Measurements from ENCODE around the gene NAA80. TPM values are rescaled to one million over a fixed set of nuclear protein-coding genes. Genes with fewer than 3 reads are reported as not detected.

NAA80 gene
- total and polyA plus RNA-seq, 4 donors, result 4.8 to 16.6 (median 12.1) TPM

DNA sequence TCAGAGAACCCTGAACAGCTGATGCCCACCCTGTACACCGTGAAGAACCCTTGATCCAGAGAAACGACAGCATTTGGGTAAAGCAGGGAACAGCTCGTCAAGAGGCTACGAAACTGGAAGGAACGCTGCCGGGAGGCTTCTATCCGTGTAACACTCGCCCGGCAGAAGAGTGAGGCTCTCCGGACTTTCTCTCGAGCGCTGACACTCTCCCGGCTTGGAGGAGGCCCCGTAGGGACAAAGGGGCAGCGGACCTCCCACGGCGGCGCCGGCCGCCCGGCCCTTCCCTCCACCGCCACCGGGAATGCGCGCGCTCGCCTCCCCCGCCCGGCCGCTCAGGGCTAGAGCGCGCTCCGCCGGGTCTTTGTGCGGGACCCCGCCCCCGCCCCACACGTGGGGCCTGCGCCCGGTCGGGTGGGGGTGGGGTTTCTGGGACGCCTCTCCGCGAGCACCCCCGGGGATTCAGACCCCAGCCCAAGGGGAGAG, 21.7 kb upstream of the NAA80 start:
- ATAC-seq (ENCODE audit: insufficient read depth, low FRiP score), result peak; percentile 58
- H3K9ac ChIP-seq (ENCODE audit: insufficient read depth in 1 of 2, low read length in 2 of 2), result peak overlapping the region; percentile 59 to 90
- H3K27ac ChIP-seq (ENCODE audit: low read depth in 1 of 2, low read length in 1 of 2), result peak overlapping the region; percentile 89 to 94
- peaks cover 0 to 26% (median 16%) of the 10 kb centered on the region in 4 donors for H3K36me3 ChIP-seq (ENCODE audit: control insufficient read depth in 4 of 4, insufficient read depth in 4 of 4, low read length in 4 of 4)
- H3K4me3 ChIP-seq, result peak overlapping the region; percentile 89
- H3K27me3 ChIP-seq (ENCODE audit: control insufficient read depth in 3 of 3, insufficient read depth in 3 of 3, low read length in 2 of 3), result no peaks in the 10 kb centered on the region
- H3K9me3 ChIP-seq (ENCODE audit: control insufficient read depth in 4 of 4, insufficient read depth in 3 of 4, low read length in 3 of 4), result no peaks in the 10 kb centered on the region
- WGBS, 2 donors, result 0 to 1% methylated on average over 33 to 45 of the region's 45 CpGs
- TF ChIP-seq, protein P1, sequence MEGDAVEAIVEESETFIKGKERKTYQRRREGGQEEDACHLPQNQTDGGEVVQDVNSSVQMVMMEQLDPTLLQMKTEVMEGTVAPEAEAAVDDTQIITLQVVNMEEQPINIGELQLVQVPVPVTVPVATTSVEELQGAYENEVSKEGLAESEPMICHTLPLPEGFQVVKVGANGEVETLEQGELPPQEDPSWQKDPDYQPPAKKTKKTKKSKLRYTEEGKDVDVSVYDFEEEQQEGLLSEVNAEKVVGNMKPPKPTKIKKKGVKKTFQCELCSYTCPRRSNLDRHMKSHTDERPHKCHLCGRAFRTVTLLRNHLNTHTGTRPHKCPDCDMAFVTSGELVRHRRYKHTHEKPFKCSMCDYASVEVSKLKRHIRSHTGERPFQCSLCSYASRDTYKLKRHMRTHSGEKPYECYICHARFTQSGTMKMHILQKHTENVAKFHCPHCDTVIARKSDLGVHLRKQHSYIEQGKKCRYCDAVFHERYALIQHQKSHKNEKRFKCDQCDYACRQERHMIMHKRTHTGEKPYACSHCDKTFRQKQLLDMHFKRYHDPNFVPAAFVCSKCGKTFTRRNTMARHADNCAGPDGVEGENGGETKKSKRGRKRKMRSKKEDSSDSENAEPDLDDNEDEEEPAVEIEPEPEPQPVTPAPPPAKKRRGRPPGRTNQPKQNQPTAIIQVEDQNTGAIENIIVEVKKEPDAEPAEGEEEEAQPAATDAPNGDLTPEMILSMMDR (IDR thresholded peaks at IDR 0.05; ENCODE audit: control extremely low read depth, extremely low read depth), result no peak
- DNase-seq, result peak; percentile 88 to 92 (median 89)
- peaks cover 0 to 52% (median 13%) of the 10 kb centered on the region in 5 donors for H3K4me1 ChIP-seq (ENCODE audit: control insufficient read depth in 5 of 5, insufficient read depth in 5 of 5, low read length in 5 of 5)

DNA sequence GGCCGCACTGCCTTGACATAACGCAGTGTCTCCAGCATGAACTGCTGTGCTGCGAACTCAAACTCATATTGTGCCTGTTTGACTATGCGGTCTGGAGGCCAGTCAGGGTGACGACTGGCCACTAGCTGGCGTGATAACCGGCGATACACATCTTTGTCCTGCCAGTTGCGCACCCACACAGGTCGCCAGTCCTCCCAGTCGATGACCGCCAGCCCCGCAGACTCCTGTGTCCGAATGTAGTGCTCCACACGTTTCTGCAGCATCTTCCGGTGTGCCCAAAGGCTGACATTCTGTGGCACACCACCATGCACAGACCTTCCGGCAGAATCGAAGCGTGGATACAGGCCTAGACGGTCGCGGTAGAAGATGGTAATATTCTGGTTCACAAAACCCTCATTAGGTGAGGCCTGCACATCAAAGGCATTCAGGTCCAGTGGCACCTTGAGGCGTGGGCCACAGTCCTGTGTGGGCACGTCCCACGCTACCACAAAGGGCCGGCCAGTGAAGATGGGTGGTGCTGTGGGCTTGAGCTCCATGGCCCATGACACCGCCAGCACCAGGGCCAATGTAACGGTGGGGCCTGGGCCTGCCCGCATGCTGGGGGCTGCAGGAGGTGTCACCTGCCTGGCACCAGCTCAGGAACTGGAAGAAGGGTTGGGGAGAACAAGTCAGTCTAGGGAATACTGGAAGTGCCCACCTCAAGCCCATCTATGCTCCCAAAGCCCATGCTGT, 20.9 kb upstream of the NAA80 start:
- ATAC-seq (ENCODE audit: insufficient read depth, low FRiP score), result no peak
- peak overlapping the region in 1 of 2 donors; percentile 94 for H3K27ac ChIP-seq (ENCODE audit: low read depth in 1 of 2, low read length in 1 of 2)
- TF ChIP-seq, protein P1 (IDR thresholded peaks at IDR 0.05; ENCODE audit: control extremely low read depth, extremely low read depth), result no peak
- peaks cover 0 to 52% (median 13%) of the 10 kb centered on the region in 5 donors for H3K4me1 ChIP-seq (ENCODE audit: control insufficient read depth in 5 of 5, insufficient read depth in 5 of 5, low read length in 5 of 5)
- peaks cover 0 to 21% (median 16%) of the 10 kb centered on the region in 4 donors for H3K36me3 ChIP-seq (ENCODE audit: control insufficient read depth in 4 of 4, insufficient read depth in 4 of 4, low read length in 4 of 4)
- H3K9me3 ChIP-seq (ENCODE audit: control insufficient read depth in 4 of 4, insufficient read depth in 3 of 4, low read length in 3 of 4), result no peaks in the 10 kb centered on the region
- 64 to 84% methylated on average over 29 of the region's 29 CpGs for WGBS, 2 donors
- DNase-seq, result no peak
- H3K9ac ChIP-seq (ENCODE audit: insufficient read depth in 1 of 2, low read length in 2 of 2), result peak overlapping the region; percentile 59 to 90
- H3K4me3 ChIP-seq, result peak overlapping the region; percentile 89
- H3K27me3 ChIP-seq (ENCODE audit: control insufficient read depth in 3 of 3, insufficient read depth in 3 of 3, low read length in 2 of 3), result no peaks in the 10 kb centered on the region

DNA sequence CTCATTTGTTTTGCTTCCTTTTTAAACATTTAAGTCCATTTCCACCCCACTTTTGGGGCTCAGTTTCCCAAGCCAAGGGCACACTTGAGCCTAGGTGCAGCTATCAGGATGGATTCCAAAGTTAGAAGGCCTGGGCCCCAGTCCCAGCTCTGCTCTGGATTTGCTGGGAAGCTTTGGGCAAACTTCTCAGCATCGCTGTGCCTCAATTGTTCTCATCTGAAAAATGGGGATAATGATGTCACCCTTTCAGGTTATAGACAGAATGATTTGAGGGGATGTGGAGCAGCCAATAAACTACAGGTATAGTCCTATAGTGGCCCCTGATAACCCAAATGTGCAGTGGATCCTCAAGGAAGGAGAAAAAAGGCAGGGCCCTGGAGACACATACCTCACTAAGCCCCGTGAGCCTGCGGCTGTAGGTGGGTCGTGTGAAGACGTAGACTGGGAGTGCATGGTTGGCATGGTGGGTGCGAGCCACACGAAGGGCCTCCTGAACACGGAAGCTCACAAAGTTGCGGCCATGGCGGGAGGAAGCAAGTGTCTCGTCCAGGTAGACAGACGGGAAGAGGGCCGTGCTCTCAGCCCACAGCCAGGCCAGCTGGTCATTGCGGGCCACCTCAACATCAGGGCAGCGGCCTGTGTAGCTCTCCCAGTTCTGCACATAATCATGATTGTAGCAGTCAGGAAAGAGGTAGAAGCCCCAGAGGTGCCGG, 20.1 kb upstream of the NAA80 start:
- H3K36me3 ChIP-seq (ENCODE audit: control insufficient read depth in 4 of 4, insufficient read depth in 4 of 4, low read length in 4 of 4), result peaks cover 0 to 21% (median 16%) of the 10 kb centered on the region in 4 donors
- no peaks in the 10 kb centered on the region for H3K27me3 ChIP-seq (ENCODE audit: control insufficient read depth in 3 of 3, insufficient read depth in 3 of 3, low read length in 2 of 3)
- peak overlapping the region in 1 of 2 donors; percentile 77 for H3K27ac ChIP-seq (ENCODE audit: low read depth in 1 of 2, low read length in 1 of 2)
- H3K9ac ChIP-seq (ENCODE audit: insufficient read depth in 1 of 2, low read length in 2 of 2), result peak overlapping the region in 1 of 2 donors; percentile 34
- no peak for ATAC-seq (ENCODE audit: insufficient read depth, low FRiP score)
- WGBS, 2 donors, result 71 to 92% methylated on average over 16 of the region's 16 CpGs
- TF ChIP-seq, protein P1 (IDR thresholded peaks at IDR 0.05; ENCODE audit: control extremely low read depth, extremely low read depth), result no peak
- peak overlapping the region; percentile 89 for H3K4me3 ChIP-seq
- H3K4me1 ChIP-seq (ENCODE audit: control insufficient read depth in 5 of 5, insufficient read depth in 5 of 5, low read length in 5 of 5), result peaks cover 0 to 52% (median 13%) of the 10 kb centered on the region in 5 donors
- DNase-seq, result no peak
- no peaks in the 10 kb centered on the region for H3K9me3 ChIP-seq (ENCODE audit: control insufficient read depth in 4 of 4, insufficient read depth in 3 of 4, low read length in 3 of 4)
